Activated CD4-positive, CD25-positive, alpha-beta regulatory T cell (primary cell): Measurements from ENCODE around the gene LGMN.

ENCODE experiments used
- DNase-seq, 4 experiments: peaks; one replicate each; lab custom pipeline; 2025; lab: John Stamatoyannopoulos, UW

The LGMN gene

GRCh38 chr14:92675976-92676375, 72.5 kb downstream of the LGMN start:
- no peak for DNase-seq

- no peak for DNase-seq
Measured at GRCh38 chr14:92675421-92675820, 73.0 kb downstream of the LGMN start.

GRCh38 chr14:92673601-92674150, 74.8 kb downstream of the LGMN start:
- no peak for DNase-seq

- DNase-seq: no peak
Measured at GRCh38 chr14:92670643-92671366, 77.6 kb downstream of the LGMN start.

- DNase-seq: no peak
Measured at GRCh38 chr14:92670160-92670559, 78.3 kb downstream of the LGMN start.

GRCh38 chr14:92668276-92668973, 80.0 kb downstream of the LGMN start:
- DNase-seq: no peak

- DNase-seq: no peak
Measured at GRCh38 chr14:92666251-92666650, 82.2 kb downstream of the LGMN start.

- no peak for DNase-seq
Measured at GRCh38 chr14:92665661-92666110, 82.7 kb downstream of the LGMN start.

- DNase-seq: no peak
Measured at GRCh38 chr14:92663049-92663448, 85.4 kb downstream of the LGMN start.

GRCh38 chr14:92660571-92660970, 87.9 kb downstream of the LGMN start:
- DNase-seq: no peak

- no peak for DNase-seq
Measured at GRCh38 chr14:92659765-92660561, 88.5 kb downstream of the LGMN start.

- no peak for DNase-seq
Measured at GRCh38 chr14:92658684-92659083, 89.7 kb downstream of the LGMN start.

- no peak for DNase-seq
Measured at GRCh38 chr14:92658160-92658559, 90.3 kb downstream of the LGMN start.

- DNase-seq: no peak
Measured at GRCh38 chr14:92657457-92658142, 90.8 kb downstream of the LGMN start.

GRCh38 chr14:92656306-92657081, 91.9 kb downstream of the LGMN start:
- DNase-seq: no peak

- no peak for DNase-seq
Measured at GRCh38 chr14:92655419-92656201, 92.8 kb downstream of the LGMN start.

- DNase-seq: no peak
Measured at GRCh38 chr14:92654239-92654901, 94.1 kb downstream of the LGMN start.
